GM21529 (cell line): ENCODE data around the gene COG5.
"Not testable (repeated sequence)": the region's sequence is repeated elsewhere in the genome, so short reads cannot be mapped to it uniquely, and the experiment has no call there.

Experiments used
- ATAC-seq: cut with Tn5 transposase; IDR thresholded peaks from one replicate; pipeline ENCODE4 v1.9.1; 2021; ENCODE audit not compliant: unreplicated experiment

COG5 gene

DNA sequence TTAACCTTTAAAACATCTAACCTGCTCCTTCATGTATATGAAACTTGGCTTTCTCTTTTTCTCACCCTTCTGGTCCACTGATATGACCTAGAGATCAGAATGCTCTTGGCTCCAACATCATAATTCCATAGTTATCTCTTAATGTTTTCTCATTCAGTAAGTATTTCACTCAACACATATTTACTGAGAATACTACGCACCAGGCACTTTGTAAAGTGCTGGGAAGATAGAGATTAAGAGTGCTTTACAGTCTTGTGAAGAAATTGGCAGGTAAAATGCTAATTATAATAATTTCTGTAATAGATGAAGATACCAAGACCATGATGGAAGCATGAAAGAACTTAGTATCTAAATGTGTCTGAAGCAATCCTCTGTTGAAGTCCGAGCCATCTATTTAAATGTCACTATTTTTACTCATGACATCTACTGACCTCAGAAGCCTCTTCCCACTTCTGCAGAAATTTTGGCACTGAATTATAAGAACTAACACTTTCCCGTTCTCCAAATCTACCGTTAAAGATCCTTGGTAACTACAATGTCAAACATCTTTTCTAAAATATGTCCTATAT, 278.7 kb downstream of the COG5 start:
- no peak for ATAC-seq

DNA sequence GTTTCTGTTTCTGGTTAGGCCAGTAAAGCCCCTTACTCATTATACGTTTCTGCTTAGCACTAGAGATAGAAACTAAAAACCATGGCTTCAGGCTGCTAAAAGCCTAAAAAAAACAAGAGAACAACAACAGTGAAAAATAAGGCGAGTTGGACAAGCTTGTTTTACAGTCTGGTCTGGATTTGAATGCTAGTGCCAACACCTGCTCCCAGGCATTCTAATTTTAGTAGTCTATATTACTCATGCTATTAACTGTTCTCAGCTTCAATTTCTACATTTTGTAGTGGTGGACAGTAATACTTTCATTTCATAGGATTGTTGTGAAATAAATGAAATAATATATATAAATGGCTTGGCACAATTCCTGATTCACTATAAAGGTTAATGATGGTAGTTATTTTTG, 286.4 kb downstream of the COG5 start:
- ATAC-seq: no peak

DNA sequence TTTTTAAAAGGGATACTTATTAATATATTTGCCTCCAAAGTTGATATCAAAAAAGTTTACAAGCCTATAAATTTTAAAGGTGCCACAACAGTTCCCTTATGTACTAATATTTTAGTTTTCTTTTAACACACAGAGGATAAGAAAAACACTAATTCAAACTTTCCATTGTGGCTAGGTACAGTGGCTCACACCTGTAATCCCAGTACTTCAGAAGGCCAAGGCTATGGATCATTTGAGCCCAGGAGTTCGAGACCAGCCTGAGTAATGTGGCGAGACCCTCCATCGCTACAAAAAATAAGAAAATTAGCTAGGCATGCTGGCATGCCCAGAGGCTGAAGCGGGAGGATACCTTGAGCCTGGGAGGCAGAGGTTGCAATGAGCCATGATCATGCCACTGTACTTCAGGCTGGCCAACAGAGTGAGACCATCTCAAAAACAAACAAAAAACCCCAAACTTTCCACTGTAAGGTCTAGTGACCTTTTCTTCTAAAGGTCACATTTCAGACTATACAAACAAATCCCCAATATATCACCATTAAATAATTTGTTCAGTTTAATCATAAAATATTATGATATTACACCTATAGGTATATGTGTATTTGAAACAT, 287.4 kb downstream of the COG5 start:
- ATAC-seq: no peak

DNA sequence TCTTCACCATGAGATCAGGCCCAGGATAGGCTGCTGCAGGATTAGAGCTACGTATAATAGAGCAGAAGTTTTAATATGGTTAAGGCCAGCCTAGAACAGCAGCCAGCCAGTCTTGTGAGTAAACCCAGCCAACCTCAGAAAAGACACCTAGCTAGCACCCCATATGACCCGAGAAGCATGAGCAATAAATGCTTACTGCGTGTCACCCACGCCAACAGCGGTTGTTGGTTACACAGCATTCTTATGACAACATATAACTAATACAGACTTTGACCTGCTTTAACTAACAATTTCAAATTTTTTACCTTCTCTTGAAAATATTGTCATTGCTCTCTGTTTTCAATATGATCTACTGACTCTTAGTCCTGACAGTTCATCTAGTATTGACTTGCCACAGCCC, 289.2 kb downstream of the COG5 start:
- ATAC-seq: no peak

DNA sequence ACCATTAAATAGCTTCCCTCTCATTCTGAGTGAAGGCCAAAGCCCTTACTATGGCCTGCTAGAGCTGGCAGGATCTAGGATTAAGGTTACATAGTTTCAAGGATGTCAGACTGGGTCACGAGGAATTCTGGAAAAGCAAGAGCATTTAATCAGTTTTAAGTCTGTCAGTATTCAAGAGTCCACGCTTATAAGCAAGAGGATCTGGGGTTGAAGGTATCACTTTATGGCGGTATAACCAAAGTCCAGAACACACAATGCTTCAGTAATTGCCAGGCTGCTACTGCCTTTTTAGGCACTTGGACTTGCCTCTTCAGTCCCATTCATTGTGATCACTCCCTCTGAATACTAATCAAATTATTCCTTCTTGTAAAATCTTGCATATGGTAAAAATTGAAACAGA, 293.9 kb downstream of the COG5 start:
- ATAC-seq: no peak

DNA sequence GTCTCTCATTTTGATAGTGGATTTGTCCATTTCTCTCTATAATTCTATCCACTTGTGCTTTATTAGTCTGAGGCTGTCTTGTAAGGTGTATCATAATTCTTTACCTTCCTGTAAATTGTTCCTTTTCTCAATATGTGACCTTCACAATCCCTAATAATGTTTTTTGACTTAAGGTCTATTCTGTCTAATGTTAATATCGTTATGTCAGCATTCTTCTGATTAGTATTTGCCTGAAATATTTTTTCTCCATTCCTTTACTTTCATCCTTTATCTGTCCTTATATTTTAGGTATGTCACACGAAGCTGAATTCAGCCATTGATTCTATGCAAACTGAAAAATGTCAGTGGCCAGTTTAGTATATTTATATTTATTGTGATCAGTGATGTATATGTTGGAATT, 295.1 kb downstream of the COG5 start:
- no peak for ATAC-seq

DNA sequence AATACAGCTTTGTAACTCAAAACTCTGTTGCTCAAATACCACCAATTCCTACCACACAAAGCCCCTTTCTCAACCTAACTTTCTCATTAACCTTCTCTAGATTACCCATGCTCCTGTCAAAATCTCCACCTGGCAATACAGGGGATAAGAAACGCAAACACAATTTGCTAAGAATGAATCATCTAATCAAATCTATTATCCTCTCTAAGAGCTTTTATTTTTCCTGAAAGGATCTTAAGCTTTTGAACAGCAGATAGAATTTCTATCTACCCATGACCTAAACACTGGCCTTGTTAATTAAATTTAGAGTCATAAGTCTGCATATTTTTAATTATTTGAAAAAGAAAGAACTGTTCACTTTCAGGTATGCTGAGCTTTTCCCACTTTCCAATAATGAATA, 296.6 kb downstream of the COG5 start:
- no peak for ATAC-seq

DNA sequence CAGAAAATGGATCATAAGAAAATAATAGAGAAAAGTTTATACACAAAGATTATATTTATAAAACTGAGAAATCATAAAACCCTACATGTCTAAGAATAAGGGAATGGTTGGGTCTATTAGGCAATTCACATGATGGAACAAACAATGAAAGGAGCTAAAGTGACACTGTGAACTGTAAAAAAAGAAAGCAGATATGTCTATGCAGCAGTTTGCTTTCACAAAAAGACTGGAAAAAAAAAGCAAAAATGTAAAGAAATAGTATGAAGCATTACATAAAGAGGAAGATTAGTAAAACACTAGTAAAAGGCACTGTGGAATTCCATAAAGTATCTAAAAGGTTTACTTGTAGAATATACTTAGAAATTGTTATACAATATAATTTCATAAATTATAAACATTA, 299.0 kb downstream of the COG5 start:
- no peak for ATAC-seq

DNA sequence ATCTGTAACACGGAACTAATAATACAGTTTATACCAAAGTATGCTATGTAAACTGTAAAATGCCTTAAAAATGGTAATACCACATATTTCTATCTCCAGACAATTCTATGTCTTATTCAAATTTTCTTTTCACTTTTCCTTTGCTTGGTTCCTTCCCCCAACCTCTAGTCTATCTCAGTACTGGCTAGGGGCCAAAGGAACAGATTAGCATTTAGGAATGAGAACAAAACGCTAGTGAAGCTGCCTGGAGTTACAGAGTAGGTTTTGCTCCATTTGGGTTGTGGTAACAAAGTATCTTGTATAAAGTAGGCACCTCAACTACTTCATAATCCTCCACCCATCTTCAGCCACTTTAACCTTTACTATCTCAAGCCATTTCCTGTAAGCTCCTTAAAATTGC, 300.9 kb downstream of the COG5 start:
- no peak for ATAC-seq

DNA sequence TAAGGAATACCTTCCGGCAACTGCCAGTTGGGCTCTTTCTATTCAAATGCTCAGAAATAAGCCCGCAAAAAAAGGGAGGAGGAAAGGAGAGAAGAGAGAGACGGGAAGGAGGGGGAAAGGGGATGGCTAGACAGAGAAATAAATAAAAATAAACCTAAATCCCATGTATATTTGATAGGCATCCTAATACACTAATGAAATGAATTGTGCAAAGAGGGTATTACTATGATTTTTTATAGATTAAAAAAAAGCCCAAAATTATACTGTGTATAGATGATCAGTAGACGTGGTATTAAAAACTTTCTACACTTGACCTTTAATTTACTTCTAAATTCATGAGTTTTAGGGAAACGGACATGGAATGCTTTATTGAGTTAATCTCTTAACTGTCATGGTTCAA, 305.0 kb downstream of the COG5 start:
- ATAC-seq: no peak

DNA sequence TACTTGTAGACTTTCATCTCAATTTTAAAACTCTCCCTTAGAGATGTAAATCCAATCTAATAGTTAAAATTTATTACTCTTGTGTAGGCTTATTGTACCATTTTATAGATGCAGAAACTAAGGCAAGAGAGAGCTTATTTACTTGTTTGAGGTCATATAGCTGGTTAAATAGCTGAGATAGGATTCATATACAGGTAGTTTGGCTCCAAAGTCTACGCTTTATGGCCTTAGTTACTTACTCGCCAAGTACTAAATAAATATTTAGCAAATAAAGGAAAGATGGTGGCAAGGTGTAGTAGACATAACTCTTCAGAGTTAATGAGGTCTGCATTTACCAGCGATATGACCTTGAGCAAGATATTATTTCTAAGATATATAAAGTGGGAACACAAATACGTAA, 308.1 kb downstream of the COG5 start:
- no peak for ATAC-seq

DNA sequence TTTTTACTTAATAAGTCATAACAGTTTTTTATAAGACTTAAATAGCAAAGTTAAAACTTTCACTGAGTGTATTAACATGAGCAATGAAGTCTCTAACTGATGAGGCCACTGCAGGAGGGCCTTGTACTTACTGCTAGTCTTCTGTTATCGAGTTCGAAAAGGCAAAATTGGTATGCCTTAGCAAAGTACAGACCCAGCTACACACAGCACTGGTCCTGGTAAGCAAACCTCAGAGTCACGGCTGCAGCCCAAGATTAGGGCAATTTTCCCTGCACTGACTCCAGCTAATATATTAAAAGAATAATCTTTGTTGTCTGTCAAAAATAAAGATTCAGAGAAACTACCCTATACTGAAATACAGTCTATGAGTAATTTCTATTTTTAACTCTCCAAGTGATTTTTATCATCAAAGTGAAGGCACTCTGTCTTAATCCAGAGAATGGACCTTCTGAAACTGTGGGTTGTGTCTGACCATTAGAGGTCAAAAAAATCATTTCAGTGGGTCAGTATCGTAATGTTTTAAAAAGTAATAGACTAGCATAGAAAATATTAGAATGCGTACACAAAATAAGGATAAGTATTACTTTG, 309.2 kb downstream of the COG5 start:
- no peak for ATAC-seq

DNA sequence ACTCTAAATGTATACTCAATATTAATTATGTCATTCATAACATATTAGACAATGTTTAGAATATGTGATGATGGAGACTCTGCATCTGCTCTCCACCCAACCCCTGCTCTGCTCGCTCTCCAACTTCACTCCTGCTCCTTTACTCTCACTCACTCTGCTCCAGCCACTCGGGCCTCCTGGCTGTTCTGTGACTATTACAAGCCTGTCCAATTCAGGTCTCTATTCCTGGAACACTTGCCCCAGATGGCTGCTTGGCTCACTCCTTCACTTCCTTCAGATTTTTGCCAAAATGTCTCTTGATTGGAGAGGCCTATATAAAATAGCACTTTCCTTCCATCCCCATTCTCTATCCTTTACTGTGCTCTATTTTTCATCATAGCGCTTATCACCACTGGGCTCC, 310.1 kb downstream of the COG5 start:
- no peak for ATAC-seq

DNA sequence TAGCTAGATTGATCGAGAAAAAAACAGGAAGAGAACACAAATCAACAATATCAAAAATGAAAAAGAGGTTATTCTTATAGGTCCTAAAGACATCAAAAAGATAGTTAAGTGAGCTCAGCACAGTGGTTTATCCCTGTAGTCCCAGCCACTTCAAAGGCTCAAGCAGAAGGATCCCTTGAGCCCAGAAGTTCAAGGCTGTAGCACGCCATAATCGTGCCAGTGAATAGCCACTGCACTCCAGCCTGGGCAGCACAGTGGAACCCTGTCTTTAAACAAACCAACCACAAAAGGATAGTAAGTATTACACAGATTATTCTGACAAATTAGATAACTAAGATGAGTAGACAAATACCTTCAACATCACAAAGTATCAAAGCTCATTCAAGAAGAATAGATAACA, 311.8 kb downstream of the COG5 start:
- no peak for ATAC-seq

DNA sequence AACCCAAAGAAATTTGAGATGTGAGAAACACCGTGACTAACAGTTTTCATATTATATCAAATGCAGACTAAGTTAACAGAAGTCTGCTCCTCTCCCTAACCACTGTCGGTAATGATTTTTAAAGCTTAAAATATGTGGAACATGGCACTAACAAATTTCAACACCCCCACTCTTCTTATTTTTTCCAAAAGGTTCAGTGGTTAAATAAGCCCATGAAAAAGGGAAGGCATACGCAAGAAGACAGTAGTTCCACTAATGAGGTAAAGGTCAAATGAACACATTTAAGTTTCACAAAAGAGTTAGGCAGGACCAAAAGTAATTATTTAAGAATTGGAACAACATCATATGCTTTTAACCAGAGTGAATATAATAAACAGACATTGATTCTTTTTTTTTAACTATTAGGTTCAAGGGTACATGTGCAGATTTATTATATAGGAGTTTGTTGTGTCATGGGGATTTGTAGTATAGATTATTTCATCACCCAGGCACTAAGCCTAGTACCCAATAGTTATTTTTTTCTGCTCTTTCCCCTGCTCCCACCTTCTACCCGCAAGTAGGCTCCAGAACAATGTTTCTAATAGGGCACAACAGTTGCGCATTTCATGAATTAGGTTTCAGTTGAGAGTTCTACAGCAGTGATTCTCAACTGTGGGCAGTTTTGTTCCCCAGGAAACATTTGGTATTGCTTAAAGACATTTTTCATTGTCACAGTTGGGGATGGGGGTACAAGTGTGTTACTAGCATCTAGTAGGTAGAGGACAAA, 315.0 kb downstream of the COG5 start:
- ATAC-seq: no peak

DNA sequence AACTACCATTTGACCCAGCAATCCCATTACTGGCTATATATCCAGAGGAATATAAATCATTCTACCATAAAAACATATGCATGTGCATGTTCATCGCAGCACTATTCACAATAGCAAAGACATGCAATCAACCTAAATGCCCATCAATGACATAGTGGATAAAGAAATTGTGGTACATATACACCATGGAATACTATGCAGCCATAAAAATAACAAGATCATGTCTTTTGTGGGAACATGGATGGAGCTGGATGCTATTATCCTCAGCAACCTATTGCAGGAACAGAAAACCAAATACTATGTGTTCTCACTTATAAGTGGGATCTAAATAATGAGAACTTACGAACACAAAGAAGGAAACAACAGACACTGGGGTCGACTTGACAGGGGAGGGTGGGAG, 316.9 kb downstream of the COG5 start:
- ATAC-seq: not testable (repeated sequence)

DNA sequence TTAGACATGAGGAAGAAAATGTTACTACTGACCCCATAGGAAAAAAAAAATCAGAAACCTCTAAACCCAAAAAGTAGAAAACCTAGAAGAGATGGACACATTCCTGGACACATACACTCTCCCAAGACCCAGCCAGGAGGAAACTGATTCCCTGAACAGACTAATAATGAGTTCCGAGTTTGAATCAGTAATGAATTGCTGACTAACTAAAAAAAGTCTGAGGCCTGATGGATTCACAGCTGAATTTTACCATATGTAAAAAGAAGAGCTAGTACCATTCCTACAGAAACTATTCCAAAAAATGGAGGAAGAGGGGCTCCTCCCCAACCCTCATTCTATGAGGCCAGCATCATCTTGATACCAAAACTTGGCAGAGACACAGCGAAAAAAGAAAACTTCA, 319.1 kb downstream of the COG5 start:
- ATAC-seq: no peak

DNA sequence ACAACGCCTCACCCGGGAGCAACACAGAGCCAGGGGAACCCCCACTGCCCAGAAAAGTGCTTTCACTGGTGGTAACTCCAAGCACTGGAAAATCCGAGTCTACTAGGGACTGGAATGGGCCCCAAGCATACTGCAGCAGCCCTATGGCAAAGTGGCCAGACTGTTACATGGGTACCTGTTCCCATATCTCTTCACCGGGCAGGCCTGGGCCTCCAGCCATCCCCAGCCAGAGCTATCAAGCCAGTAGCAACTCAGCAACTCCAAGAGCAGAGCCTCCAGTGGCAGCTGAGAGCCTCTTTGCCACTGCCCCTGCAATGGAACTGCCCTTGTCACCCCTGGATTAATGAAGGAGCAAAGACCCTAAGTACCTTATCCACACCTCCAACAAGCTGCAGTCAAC, 321.5 kb downstream of the COG5 start:
- no peak for ATAC-seq

DNA sequence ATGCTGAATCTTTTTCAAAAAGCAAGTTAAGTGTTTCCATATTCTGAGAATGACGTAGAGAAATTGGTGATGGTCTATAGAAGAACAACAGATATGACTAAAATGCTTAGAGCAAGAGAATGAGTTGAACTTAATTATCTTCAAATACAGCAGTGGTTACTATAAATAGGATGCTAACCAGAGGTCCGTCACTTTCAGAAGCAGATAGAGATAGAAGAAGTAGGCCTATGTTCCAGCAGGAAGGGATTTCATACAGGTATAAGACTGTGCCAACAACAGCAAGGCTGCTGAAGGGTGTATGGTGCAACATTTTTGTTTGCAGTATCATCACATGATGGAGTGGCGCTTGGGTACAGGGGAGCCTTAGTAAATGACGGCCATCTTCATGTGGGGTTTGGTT, 326.3 kb downstream of the COG5 start:
- ATAC-seq: no peak

DNA sequence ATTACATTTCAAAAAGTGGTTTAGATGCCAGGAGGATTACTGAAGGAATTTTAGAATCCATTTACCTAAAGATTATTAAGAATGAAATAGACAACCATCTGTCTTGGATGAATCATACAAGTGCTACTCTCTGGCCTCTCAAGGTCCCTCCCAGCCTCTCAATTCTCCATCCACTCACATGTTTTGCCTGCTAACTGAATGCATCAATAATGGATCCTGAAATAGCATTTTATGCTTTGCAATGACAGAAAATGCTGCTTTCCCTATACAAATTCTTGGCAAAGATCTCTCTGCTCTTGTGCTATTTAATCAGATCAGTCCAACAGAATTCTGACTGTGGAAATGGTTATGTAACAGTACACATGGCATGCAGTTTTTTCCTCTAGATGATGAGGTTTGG, 326.9 kb downstream of the COG5 start:
- ATAC-seq: no peak

DNA sequence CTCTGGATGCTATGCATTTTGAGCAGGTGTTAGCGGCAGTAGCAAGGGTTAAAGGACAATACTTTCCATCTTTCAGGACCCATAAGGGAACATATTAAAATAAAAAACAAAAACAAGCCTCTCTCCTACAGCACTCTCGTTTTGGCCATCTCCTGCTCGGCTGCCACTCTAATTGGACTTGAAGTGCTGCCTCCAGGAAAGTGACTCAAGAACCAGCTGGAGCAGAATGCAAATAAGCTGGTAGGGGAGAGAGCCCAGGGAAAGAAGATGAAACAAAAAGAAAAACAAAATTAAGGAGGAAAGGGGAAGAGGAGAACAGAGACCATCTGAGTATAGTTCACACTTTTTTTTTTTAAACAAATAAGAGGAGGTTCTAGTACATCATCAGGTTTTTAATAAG, 329.3 kb downstream of the COG5 start:
- ATAC-seq: no peak

DNA sequence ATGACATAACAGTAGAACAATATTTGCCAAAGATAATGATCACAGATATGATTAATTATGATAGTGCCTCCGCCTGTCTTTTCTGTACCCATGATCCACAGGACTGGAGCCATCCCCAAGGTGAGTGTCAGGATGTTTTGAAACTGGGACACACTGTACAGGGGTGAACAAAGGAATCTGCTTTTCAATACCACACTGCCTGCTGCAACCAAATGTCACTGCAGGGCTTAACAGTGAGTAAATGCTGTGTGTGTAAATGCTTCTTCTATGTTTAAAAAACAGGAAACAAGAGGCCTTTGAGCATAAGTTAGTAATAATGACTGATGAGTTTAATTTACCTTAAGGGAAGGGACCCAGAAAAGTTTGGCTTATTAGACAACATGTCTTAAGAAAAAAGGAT, 329.7 kb downstream of the COG5 start:
- no peak for ATAC-seq
